ENCODE measurements around the gene CENPK. TPM values are rescaled to one million over a fixed set of nuclear protein-coding genes. Genes with fewer than 3 reads are reported as not detected.
A peak's percentile ranks its signal among the peaks of the same experiment; 100 is the strongest.

The CENPK gene
- total RNA-seq, 1 donor from 2014 or later: 134 TPM

DNA sequence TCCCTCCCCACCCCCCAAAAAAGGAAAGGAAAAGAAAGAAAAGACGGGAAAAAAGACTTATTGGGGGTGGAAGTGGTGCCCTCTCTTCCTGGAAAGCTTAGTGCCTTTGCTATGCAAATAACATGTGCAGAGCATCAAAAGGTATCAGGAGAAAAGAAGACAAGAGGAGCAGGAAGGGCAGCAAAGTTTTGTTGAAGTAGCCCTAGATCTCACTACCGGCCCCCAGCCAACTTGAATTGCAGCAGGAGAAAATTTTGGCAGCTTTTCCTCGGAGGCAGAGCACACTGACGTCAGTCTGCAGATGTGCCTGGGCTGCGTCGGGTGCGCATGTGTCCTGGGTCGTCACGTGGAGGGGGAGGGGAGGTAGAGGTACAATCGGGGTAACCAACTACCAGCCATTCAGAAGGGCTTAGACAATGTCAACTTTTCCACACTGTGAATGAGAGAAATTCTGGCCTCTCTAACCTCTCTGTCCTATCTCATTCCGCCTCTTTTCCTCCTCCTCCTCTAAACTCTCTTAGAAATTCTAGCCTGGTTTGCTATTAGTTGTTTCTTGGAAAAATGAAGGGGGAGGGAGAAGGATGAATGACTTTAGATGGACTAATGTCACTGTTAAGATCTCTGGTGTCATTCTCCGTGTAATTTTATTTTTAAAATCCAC lies 81.2 kb downstream of the CENPK start, which contains the start of gene ADAMTS6:
ADAMTS6 (minus strand) TSS at position 286 of the 661 bp plus-strand sequence. CDS start 8,247 bp downstream, outside the sequence.
- Mint-ChIP-seq H3K27me3 (ENCODE audit: insufficient read depth, low read depth) (peaks cover 4% of the 10 kb centered on the region), H3K36me3 (peaks cover 2% of the 10 kb centered on the region), H3K4me3 (no peak within 1 kb of the TSS), H3K27ac (peak within 1 kb of the TSS; percentile 94), H3K4me1 (peaks cover 18% of the 10 kb centered on the region), H3K9me3 (no peaks in the 10 kb centered on the region)
- peak within 1 kb of the TSS; percentile 59 for H3K4me3 ChIP-seq
- no peaks in the 10 kb centered on the region for H3K36me3 ChIP-seq
- TF ChIP-seq EZH2phosphoT487 (IDR thresholded peaks at IDR 0.05) (no peak), EZH2 (IDR thresholded peaks at IDR 0.05) (no peak)
- TF ChIP-seq, protein P1, sequence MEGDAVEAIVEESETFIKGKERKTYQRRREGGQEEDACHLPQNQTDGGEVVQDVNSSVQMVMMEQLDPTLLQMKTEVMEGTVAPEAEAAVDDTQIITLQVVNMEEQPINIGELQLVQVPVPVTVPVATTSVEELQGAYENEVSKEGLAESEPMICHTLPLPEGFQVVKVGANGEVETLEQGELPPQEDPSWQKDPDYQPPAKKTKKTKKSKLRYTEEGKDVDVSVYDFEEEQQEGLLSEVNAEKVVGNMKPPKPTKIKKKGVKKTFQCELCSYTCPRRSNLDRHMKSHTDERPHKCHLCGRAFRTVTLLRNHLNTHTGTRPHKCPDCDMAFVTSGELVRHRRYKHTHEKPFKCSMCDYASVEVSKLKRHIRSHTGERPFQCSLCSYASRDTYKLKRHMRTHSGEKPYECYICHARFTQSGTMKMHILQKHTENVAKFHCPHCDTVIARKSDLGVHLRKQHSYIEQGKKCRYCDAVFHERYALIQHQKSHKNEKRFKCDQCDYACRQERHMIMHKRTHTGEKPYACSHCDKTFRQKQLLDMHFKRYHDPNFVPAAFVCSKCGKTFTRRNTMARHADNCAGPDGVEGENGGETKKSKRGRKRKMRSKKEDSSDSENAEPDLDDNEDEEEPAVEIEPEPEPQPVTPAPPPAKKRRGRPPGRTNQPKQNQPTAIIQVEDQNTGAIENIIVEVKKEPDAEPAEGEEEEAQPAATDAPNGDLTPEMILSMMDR (IDR thresholded peaks at IDR 0.05): no peak
- no peaks in the 10 kb centered on the region for H3K9me3 ChIP-seq (ENCODE audit: low read depth)
- peak; percentile 86 for DNase-seq (ENCODE audit: low spot score)
- peak within 1 kb of the TSS; percentile 39 for H3K9ac ChIP-seq
- peak within 1 kb of the TSS; percentile 88 for H2AFZ ChIP-seq (replicated peaks)
- H4K20me1 ChIP-seq (ENCODE audit: low read depth): no peaks in the 10 kb centered on the region
- H3K79me2 ChIP-seq (ENCODE audit: low read depth): no peaks in the 10 kb centered on the region
- peak within 1 kb of the TSS; percentile 97 for H3K4me2 ChIP-seq
- peaks cover 12% of the 10 kb centered on the region for H3K27me3 ChIP-seq
- peak within 1 kb of the TSS; percentile 32 for H3K27ac ChIP-seq
- peaks cover 32% of the 10 kb centered on the region for H3K4me1 ChIP-seq
- H3F3A ChIP-seq (ENCODE audit: low read depth): peaks cover 22% of the 10 kb centered on the region

DNA sequence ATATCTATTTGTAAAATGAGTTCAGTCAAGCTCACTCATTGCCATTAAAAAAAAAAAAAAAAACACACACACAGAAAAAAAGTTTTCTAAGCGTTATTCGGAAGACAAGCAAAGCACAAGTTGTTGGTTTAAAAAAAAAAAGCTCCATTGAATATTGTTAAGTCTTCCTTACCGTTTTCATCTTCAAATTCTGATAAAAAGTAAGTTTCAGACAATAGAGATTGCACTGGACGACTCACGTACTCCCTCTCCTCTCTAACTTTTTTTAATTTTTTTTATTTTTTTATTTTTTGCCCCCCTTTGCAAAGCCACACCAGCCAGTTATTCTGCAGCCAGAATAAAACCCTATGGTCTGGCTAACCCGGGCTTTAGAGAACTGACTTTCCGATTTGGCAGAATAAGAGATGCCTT lies 81.8 kb downstream of the CENPK start:
- peaks cover 18% of the 10 kb centered on the region for H3K4me1 Mint-ChIP-seq
- H3K27ac Mint-ChIP-seq: peak overlapping the region; percentile 94
- TF ChIP-seq, protein P1 (IDR thresholded peaks at IDR 0.05): no peak
- TF ChIP-seq EZH2 (IDR thresholded peaks at IDR 0.05) (no peak), EZH2phosphoT487 (IDR thresholded peaks at IDR 0.05) (no peak)
- H3K36me3 ChIP-seq: no peaks in the 10 kb centered on the region
- H3K4me2 ChIP-seq: peak overlapping the region; percentile 97
- peak overlapping the region; percentile 88 for H2AFZ ChIP-seq (replicated peaks)
- peak; percentile 2 for DNase-seq (ENCODE audit: low spot score)
- no peak overlapping the region for H3K9ac ChIP-seq
- H3K9me3 ChIP-seq (ENCODE audit: low read depth): no peaks in the 10 kb centered on the region
- H3K36me3 Mint-ChIP-seq: no peaks in the 10 kb centered on the region
- no peaks in the 10 kb centered on the region for H4K20me1 ChIP-seq (ENCODE audit: low read depth)
- peak overlapping the region; percentile 59 for H3K4me3 ChIP-seq
- peaks cover 4% of the 10 kb centered on the region for H3K27me3 Mint-ChIP-seq (ENCODE audit: insufficient read depth, low read depth)
- peaks cover 22% of the 10 kb centered on the region for H3F3A ChIP-seq (ENCODE audit: low read depth)
- peak overlapping the region; percentile 32 for H3K27ac ChIP-seq
- H3K4me3 Mint-ChIP-seq: no peak overlapping the region
- peaks cover 12% of the 10 kb centered on the region for H3K27me3 ChIP-seq
- no peaks in the 10 kb centered on the region for H3K79me2 ChIP-seq (ENCODE audit: low read depth)
- H3K4me1 ChIP-seq: peaks cover 32% of the 10 kb centered on the region
- no peaks in the 10 kb centered on the region for H3K9me3 Mint-ChIP-seq

DNA sequence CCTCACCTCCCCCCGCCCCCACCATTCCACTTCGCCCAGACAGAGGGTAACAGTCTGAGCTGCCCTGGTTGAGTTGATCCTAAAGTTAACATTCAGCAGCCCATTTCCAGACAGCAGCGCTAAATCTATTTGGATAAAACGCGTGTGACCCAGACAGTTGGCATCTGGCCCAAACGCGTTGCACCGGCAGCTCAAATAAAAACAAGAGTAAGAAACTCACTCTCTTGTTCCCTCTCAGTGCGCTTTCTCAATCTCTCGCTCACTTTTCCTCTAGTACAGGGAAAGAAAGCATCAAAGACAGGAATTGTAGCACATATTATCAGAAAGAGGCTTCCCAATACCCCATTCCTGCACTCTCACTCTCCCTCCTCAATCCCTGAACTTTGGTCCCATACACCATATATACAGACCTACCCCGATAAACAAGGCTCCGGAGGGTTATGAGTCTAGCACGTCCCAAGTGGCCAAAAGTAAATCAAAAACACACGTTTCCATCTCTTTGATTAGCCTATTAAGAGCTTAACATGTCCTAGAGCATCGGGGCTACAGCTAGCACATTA lies 82.6 kb downstream of the CENPK start:
- no peak for TF ChIP-seq EZH2phosphoT487 (IDR thresholded peaks at IDR 0.05)
- TF ChIP-seq EZH2 (IDR thresholded peaks at IDR 0.05): peak; percentile 32
- TF ChIP-seq, protein P1 (IDR thresholded peaks at IDR 0.05): peak; percentile 5
- Histone ChIP-seq H3K79me2 (ENCODE audit: low read depth) (no peaks in the 10 kb centered on the region), H3K27ac (no peak overlapping the region), H3K27me3 (peaks cover 12% of the 10 kb centered on the region), H3K4me3 (peak overlapping the region; percentile 59), H3K36me3 (no peaks in the 10 kb centered on the region), H3K9ac (peak overlapping the region; percentile 39), H3F3A (ENCODE audit: low read depth) (peaks cover 22% of the 10 kb centered on the region), H2AFZ (replicated peaks) (peak overlapping the region; percentile 88), H3K9me3 (ENCODE audit: low read depth) (no peaks in the 10 kb centered on the region), H3K4me2 (peak overlapping the region; percentile 97), H4K20me1 (ENCODE audit: low read depth) (no peaks in the 10 kb centered on the region), H3K4me1 (peaks cover 32% of the 10 kb centered on the region)
- Mint-ChIP-seq H3K9me3 (no peaks in the 10 kb centered on the region), H3K4me3 (no peak overlapping the region), H3K27me3 (ENCODE audit: insufficient read depth, low read depth) (peaks cover 4% of the 10 kb centered on the region), H3K4me1 (peaks cover 18% of the 10 kb centered on the region), H3K27ac (no peak overlapping the region), H3K36me3 (no peaks in the 10 kb centered on the region)
- DNase-seq (ENCODE audit: low spot score): peak; percentile 28

Data from neural progenitor cell (in vitro differentiated cells).